Frontal cortex (tissue), 4 donors: Measurements from ENCODE around the gene NUDT8. TPM values are rescaled to one million over a fixed set of nuclear protein-coding genes. Genes with fewer than 3 reads are reported as not detected.
A peak's percentile ranks its signal among the peaks of the same experiment; 100 is the strongest.
"Not testable (repeated sequence)": the region's sequence is repeated elsewhere in the genome, so short reads cannot be mapped to it uniquely, and the experiment has no call there.

Experiments used
- DNase-seq, 2 donors: peaks; one replicate each; pipeline ENCODE4 v3.0.0; 2012; ENCODE audit warnings: low spot score in 2 of 2
- FAIRE-seq: peaks from 2 replicates; lab custom pipeline; 2012; peaks lifted over from hg19 to GRCh38; lab: Jason Lieb, UNC
- total RNA-seq: library from RNA; depleted of rRNA; stranded (reverse); fragments of >200 nt; gene quantifications from one replicate; pipeline ENCODE4 v1.2.3, GENCODE V29; 2014
- donor health status: control.
- donor health status: control.
- donor health status: control.

NUDT8 gene
- total RNA-seq, 1 donor from 2014 or later: 1.2 TPM

DNA sequence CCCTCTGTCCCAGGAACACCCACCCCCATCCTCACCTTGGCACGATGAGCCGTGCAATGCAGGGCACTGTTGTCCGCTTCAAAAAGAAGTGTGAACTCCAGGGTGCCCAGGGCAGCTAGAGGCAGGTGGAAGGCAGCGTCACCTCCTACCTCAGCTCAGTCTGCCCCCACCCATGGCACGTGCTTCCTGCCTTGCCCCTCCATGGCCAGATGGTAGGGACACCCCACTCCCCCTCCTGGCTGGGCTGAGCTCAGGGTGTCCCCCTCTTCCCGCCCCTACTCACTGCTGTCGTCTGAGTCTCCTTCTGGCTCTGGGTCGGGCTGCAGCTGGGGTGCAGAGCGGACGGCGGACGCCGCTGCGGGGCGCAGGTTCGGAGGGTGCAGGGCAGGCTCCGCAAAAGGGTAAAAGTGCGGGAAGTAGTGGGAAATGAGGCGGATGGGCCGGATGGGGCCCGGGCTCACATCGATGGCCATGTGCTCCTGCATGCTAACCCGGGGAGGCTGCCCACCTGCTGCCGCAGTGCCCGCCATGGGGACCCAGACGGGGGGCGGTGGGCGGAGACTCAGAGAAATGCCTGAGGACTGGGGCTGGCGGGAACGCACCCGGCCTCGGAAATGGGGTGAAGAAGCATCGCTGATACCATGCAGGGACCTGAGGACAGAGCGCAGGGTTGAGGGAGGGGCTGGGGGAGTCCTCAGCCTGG, 13.9 kb downstream of the NUDT8 start:
- DNase-seq (no peak), FAIRE-seq (no peak)

DNA sequence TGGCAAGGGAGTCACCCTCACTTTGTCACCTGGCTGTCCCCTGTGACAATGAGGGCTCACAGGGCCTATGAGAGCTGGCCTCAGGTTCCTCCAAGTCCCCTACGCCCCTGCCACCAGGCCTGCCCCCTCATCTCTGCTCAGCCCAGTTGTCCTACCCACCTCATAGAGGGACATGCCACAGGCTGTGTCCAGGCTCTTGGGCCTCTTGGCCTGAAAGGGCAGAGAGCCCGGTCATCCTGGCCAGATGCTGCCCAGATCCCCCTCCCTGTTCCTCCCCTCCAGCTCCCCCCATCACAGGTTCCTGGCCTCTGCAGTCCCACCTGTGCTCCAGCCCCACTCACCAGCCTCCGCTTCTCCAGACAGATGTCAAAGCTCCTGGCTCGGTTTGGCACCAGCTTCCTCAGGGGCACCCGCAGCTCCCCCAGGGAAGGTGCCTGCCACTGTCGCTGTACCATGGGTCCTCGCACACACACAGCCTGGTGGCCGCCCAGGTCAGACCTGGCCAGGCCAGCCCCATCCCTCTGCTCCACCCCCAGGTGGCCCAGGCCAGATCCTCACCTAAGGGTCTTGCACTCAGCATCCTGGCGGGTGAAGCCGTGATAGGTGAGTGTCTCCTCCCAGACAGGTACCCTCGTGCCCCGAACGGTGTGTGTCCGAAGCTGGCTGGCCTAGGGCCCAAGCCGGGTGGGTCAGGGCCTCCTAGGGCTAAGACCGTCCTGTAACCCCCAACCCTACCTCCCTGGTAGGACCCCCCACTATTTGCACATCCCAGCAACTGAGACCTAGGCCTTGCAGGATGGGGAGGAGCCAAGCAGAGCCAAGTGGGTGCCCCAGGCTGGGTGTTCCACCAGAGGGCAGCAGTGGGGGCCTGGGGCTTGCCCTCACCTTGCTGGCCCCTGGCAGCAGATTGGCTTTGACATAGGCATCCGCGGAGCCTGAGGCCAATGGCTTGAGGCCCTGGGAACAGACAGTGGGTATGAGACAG, 14.7 kb downstream of the NUDT8 start:
- no peak for FAIRE-seq
- no peak for DNase-seq

DNA sequence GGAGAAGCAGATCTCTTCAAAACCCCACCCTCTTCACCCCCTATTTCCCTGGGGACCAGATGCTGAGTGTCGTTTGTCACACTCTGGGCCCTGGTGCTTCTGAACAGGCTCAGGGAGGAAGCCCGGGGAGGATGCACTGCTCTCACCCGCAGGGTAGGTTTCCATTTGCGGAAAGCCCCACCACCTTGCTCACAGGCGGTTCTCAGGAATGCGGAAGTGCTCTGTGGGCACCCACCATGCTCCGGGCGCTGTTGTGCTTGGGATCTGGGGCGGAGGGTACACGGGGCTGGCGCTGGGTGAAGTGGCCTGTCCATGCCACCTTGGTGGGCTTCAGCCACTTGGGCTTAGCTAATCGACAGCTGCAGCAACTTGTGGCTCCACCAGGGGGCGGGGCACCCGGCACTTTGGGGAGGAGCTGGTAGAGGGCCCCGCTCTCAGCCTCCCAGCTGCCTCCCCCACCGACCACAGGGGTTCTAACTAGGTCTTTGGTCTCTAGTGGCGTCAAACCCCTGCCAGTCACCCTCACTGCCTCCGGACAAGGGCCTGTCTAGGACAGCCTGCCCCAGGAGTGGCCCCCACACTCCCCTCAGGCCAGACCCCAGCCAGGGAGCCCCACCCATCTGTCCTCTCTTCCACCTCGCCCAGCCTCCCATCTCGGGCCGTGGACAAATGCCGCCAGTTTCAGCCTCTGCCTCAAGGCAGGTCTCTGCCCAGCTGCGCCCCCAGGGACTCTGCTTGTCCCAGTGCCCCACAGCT, 15.6 kb downstream of the NUDT8 start:
- DNase-seq: peak in 1 of 2 donors; percentile 58
- no peak for FAIRE-seq

DNA sequence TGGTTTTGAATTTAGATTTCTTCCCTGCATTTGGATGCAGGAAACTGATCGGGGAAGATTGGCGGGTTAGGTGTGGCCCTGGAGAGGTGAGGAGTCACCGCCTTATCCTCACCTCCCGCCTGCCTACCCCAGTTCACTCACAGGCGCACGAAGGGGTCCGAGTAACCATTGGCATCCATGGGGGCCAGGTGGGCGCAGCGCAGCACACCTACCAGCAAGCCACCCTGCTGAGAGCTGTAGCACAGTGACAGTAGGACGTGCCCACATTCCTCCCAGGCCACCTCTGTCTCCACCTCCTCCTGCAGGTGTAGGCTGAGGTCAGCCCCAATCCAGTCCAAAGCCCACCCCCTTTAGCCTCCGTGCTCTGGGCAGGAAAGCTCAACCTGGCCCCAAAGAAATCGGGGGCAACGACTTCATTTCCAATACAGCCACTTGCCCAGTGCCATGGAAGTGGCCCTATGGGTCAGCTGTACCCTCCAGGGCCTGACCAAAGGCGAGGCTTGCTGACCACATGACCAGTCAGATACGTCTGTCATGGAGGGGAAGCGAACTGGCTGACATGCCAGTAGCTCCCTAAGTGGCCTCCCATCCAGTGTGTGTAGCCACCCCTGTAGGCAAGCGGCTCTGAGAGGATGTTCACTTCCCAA, 16.3 kb downstream of the NUDT8 start:
- DNase-seq (no peak), FAIRE-seq (no peak)

DNA sequence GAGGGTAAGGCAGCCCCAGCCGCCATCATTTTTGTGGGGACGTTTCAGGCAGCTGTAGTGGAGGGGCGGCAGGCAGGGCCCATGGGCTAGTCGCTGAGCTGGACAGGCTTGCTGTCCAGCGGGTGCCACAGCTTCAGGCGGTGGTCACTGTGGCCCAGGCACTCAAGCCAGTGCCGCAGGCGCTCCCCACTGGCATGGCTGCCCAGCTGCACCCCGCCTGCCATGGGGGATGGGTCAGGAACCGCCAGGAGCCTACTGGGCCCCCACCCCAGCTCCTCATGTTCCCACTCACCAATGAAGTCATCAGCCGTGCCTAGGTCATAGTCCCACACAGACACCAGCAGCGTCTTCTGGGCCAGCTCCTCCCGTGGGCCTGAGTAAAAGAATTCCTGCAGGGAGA, 17.0 kb downstream of the NUDT8 start:
- FAIRE-seq (no peak), DNase-seq (no peak)

DNA sequence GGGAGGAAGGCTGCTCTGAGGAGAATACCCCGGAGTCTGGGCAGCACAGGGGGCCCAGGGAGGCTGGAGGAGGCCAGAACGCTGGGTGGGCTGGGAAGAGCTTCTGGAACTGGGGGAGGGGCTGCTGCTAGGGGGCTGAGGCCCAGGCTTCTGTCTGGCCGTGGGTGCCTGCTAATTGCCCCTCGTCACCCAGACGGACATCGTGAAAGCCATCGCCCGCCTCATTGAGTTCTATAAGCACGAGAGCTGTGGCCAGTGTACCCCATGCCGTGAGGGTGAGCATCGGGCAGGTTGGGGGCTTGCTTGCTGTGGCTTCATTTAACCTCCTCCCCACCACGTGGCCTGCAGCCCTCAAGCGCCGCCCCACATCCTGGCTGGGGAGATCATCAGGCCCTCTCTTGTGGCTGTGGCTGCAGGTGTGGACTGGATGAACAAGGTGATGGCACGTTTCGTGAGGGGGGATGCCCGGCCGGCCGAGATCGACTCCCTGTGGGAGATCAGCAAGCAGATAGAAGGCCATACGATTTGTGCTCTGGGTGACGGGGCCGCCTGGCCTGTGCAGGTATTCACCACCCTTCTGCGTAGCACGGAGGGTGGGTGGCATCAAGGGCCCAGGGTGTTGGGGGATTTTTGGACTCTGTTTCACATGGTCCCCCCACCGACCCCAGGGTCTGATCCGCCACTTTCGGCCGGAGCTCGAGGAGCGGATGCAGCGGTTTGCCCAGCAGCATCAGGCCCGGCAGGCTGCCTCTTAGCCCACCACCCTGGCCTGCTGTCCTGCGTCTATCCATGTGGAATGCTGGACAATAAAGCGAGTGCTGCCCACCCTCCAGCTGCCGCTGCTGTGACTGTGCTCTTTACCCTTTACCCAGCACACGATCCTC, 17.8 kb downstream of the NUDT8 start:
- FAIRE-seq: no peak
- DNase-seq: no peak

DNA sequence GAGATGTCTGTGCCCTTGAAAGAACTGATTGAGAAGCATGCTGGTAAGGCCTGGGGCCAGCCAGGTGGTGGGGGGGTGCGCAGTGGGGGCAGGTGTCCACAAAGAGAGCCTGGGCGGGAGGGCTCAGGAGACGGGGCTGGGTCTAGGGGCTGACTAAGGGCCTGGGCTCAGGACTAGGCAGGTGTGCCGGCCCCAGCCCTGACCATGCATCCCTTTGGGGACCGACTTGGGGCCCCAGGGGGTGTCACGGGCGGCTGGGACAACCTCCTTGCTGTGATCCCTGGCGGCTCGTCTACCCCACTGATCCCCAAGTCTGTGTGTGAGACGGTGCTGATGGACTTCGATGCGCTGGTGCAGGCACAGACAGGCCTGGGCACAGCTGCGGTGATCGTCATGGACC, 18.6 kb downstream of the NUDT8 start:
- no peak for FAIRE-seq
- no peak for DNase-seq

DNA sequence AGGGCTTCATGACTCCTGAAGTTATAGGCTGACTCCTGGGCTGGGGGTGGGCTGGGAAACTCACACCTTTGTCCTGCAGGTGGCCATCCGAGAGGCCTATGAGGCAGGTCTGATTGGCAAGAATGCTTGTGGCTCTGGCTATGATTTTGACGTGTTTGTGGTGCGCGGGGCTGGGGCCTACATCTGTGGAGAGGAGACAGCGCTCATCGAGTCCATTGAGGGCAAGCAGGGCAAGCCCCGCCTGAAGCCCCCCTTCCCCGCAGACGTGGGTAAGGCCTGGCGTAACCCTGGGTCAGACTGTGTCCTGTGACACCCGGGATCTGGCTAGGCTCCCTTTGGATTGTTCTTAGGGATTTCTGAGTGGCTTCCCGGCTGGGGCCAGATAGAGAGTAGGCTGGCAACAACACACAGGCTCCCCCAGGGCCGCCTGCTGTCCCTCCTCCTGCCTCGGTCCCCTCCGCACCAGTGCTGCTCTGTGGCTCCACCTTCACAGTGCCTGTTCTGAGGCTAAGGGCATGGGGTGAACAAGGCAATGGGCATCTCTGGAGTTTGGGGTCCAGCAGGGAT, 19.4 kb downstream of the NUDT8 start:
- FAIRE-seq (no peak), DNase-seq (no peak)

DNA sequence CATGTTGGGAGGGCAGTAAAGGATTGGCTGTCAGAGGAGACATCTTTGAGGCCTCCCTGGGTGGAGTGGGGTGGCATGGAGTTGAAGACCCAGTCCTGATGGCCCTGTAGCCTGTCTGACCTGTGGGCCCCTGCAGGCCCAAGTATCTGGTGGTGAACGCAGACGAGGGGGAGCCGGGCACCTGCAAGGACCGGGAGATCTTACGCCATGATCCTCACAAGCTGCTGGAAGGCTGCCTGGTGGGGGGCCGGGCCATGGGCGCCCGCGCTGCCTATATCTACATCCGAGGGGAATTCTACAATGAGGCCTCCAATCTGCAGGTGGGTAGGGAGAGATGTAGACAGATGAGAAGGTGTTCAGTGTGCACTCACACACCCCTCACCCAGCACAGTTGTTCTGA, 20.4 kb downstream of the NUDT8 start:
- DNase-seq: no peak

DNA sequence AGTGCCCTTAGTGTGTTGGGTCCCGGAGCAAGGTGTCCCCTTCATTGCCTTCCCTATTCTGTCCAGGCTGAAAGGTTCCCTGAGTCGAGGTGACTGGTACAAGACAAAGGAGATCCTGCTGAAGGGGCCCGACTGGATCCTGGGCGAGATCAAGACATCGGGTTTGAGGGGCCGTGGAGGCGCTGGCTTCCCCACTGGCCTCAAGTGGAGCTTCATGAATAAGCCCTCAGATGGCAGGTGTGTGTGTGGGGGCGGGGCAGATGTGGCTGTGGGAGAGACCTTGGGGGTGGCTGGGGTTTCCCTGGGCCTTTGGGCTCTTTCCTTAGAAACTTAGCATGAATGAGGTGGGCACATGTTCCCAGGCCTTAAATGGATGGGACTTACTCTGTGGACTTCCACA, 21.3 kb downstream of the NUDT8 start:
- FAIRE-seq: no peak
- no peak for DNase-seq

More for the DNA sequence above, 20.4 kb downstream of the NUDT8 start:
- no peak for FAIRE-seq

DNA sequence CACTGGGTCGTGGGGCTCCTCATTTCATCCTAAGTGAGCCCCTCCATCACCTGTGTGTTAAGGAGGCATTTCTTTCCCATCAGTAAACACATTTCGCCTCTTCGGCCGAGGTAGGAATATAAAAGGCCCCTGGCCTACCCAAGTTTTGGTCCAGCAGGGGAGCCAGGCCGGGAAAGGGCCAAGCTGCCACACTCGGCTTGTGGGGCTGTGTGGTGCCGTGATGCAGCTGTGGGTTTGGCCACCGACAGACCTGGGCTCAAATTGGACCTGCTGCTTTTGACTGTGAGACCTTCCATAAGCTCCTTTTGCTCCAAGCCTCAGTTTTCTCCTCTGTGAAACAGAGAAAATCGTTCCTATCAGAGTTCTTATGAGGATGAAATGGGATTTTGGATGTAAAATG, 22.2 kb downstream of the NUDT8 start:
- FAIRE-seq: no peak
- no peak for DNase-seq

DNA sequence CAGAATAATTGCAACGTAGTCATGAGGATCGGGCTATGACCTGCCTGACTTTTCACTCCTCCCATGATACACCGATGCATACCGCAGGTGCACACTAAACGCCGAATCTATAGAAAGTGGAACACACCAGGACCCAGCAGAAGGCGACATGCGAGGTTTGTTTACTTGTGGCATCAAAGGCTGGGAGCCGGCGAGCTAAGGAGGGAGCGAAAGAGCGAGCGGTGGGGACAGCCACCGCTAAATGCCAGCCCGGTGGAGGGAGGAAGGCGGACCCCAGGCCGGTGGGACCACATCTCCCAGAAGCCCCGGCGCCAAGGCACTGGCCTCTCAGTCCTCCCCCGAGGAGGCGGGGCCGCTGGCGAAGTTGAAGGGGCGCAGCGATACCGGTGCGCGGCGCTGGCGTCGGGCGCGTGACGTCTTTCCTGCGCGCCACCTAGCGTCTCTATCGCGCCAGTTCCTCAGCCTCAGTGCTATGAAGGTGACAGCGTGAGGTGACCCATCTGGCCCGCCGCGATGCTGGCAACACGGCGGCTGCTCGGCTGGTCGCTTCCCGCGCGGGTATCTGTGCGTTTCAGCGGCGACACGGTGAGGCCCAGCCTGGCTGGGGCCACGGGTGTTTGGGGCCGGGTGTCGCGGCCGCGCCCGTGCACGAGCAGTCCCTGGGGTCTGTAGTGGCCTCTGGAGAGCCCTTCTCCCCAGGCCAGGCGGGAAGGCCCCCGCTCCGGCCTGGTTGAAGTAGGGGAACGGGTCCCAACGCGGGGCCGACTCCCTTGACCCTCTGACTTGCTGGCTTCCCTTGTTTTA, 23.0 kb downstream of the NUDT8 start, which contains the start of gene NDUFV1:
Gene NDUFV1, plus strand, starts transcription at position 445 of the 804 bp plus-strand sequence. Its CDS starts 69 bp downstream, at position 514.
- no peak for FAIRE-seq
- peak; percentile 88 to 90 for DNase-seq

DNA sequence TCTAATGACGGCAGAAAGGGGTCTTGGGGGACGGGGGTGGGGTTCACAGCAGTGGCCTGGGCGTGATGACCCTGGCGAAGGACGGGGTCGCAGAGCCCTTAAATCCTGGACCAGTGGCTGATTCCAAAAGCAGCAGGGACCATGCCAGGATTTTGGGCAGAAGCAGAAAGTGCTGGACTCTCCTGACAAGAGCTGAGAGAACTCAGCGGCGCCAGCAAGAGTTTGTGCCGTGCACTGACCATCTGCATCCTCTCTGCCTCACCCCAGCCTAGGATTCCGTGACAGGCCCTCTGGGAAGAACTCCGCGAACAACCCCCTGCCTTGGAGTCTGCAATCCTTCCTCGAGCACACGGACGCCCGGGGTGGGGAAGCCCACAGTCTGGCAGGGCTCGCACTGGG, 23.6 kb downstream of the NUDT8 start:
- FAIRE-seq: no peak
- DNase-seq: no peak

DNA sequence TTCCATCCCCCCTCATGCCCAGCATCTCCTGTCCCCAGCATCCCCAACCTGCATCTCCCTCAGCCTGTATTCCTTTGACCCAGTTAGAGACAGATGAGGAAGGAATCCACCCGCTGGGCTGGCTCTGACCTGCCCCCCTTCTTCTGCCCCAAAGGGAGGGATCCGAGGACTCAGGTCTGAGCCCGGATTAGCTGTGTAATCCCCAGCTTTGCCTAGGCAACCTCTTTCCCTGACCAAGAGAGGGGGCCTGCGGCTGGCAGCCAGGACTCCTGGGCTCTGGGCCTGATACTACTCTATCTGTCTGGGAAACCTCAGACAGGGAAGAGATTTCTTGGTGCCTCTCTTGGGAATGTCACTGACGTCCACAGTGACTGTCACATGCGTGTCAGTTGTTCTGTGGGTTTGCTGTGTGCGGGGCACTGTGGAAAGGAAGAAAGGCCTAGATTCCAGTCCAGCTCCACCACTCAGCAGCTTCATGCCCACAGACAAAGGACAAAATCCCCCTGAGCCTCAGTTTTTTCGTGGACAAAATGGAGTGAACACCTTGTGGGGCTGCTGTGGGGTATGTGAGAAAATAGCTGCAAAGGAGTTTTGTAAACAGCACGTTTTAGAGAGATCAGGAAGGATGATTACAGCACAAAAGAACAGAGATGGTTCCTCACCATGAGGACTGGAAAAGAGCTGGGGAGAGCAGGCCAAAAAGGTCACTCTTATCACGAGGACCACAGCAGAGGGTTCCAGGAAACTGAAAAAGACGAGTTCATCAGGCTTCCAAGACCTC, 24.3 kb downstream of the NUDT8 start:
- DNase-seq: no peak
- no peak for FAIRE-seq

DNA sequence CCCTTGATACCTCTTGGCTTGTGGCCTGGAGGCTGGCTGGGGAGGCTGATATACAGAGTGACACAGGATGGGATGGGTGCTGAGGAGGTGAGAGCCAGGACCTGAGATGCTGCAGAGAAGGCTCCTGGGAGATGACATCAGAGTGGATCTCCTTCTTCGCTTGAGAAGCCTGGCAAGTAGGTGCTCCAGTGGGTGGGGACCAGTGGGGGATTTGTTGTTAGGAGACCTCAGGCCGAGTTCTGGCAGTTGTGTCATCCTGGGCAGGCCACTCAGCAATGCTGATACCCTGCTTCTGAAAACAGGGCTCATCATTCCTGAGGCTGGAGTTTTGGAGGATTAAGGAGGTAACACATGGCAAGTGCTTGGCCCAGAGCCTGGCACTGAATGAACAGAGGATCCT, 24.9 kb downstream of the NUDT8 start:
- DNase-seq (no peak), FAIRE-seq (no peak)

DNA sequence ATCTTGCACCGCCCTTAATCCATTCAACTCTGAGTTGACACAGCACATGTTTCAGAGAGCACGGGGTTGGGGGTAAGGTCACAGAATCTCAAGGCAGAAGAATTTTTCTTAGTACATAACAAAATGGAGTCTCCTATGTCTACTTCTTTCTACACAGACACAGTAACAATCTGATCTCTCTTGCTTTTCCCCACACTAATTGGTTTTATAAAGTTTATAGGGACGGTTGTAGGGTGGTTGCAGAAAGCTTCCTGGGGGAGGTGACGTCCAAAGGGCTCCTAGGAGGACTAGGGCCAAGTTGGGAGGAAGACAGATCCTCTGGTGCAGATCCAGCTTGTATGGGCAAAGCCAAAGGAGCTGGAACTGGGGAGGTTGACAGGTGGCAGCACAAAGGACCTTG, 25.6 kb downstream of the NUDT8 start:
- not testable (repeated sequence) for FAIRE-seq, DNase-seq

DNA sequence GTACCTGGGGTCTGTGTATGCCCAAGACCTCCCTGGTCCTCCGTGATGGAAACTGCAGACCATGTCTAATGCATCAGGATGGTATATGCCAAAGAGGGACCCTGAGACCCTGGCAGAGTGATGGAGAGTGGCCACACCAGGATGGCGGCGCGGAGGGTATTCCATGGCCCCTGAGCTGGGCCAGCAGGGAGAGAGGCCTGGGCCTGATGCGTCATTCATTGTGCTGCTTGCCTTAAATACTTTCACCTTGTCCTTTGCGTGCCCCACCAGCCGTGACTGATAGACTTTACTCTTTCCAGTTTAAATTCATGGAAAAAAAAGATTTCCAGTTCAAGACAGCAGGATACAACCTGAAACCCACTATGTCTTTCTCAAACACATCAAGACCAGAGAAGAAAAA, 28.6 kb downstream of the NUDT8 start:
- DNase-seq (no peak), FAIRE-seq (no peak)
